Stimulated activated CD4-positive, alpha-beta T cell treated with anti-CD3 and anti-CD28 coated beads, Interleukin-12 subunit alpha, Interleukin-12 subunit beta, amount 100 ng/mL, for 4 hours (primary cell): ENCODE results near the gene PLSCR3.

Experiments used
- DNase-seq: peaks from one replicate; pipeline ENCODE4 v3.0.0-alpha.2; 2020

PLSCR3 gene

DNA sequence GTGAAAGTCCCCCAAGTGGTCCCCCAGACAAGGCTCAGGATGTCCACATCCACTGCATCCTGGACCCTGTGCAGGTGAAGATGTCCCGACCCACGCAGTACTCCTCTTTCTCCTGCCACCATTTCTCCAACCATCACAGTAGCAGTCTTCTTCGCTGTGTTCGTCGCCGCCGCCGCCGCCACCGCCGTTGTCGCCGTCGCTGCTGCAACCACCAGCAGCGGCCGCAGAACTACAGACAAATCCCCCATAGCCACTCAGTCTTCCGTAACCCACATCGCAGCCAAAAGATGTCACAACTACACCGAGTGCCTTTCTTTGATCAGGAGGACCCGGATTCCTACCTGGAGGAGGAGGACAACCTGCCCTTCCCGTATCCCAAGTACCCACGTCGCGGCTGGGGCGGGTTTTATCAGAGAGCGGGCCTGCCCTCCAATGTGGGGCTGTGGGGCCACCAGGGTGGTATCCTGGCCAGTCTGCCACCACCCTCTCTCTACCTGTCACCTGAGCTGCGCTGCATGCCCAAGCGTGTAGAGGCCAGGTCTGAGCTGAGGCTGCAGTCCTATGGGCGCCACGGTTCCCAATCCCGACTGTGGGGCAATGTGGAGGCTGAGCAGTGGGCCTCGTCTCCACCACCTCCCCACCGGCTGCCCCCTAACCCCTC, 32.0 kb upstream of the PLSCR3 start:
- DNase-seq: no peak

DNA sequence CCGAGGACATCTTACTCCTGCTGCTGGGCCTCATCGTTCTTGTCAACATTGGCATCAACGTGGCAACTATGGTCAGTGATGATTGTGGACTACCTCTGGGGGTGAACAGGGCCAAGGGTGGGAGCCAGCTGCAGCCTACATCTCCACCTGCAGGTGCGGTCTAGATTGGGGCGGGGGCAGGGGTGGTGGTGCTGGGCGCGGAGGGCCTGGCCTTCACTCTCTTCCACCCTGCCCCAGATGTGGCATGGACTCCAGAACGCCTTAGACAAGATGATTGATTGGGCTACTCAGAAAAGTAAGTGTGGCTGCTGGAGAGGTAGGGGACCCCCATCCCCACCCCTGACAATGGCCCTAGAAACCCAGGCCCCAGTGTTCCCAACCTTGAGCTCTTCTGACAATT, 31.4 kb upstream of the PLSCR3 start:
- DNase-seq: no peak

GRCh38 chr17:7425316-7425715, 31.0 kb upstream of the PLSCR3 start, which contains the start of gene SPEM2:
TSS of gene SPEM2 (plus strand) at chr17:7425616. CDS start at chr17:7425689, 73 bp downstream.
- no peak for DNase-seq

GRCh38 chr17:7423679-7424078, 29.4 kb upstream of the PLSCR3 start:
- no peak for DNase-seq

GRCh38 chr17:7421186-7421585, 26.9 kb upstream of the PLSCR3 start:
- DNase-seq: no peak

DNA sequence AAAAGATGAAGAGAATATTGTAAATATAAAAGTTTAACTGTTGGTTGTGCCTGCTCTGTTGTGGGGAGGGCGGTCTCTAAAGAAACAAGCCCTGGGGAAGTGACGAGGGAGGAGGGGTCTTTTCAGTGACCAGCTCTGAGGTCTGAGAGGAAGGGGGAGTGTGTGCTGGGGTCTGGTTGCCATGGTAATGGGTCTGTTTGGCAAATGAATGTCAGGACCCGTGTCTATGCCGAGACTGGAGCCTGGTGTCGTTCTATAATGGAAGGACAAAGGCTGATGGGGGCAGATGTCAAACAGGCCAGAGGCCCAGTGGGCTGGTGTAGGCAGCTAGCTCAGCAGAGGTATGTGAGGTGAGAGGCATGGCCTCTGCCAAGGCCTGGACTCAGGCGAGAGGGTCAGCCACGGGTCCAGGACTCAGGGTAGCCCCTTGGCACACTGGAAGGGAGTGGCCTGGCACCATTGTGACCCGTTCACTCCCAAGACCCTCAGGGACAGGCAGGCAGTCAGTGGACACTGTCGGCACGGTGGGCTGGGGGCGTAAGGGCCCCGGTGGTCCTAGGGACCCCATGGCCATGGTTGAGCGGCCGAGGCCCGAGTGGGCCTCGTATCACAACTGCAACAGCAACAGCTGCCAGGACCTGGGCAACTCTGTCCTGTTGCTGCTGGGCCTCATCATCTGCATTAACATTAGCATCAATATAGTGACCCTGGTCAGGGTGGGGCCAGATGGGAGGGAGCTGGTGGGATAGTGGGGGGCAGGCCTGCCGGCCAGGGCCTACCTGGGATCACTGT, 25.7 kb upstream of the PLSCR3 start, which contains the start of gene SPEM1:
SPEM1 (plus strand) TSS at position 506 of the 792 bp plus-strand sequence; CDS start at position 567, 61 bp downstream.
- no peak for DNase-seq

DNA sequence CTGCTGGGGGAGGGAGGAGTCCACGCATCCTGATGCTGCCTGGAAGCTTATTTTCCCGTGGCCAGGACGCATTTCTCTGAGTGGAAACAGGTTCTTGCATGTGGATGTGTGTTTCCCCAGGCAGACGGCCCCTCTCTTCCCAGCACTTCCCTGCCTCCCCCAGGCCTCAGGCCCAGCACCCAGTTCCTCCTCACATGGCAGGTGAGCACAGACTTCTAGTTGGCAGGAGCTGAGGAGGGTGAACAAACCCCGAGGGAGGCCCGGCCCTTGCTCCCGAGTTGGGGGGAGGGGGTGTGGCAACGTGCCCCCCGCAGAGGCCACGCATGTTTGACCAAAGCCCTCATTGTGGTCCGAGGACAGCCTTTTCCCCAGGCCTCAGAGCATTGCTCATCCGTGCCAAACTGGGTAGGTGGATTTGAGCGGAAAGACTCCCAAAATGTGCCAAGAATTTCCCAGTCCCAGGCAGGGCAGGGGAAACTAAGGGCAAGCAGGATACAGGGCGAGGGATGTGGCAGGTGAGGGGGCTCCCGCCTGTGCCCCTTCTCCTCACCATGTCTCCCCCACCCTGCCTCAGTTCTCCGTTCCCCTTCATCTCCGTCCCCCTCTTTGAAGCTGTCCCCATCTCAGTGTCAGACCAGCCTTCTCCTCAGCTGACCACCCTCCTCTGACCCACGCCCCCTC, 24.3 kb upstream of the PLSCR3 start:
- no peak for DNase-seq

DNA sequence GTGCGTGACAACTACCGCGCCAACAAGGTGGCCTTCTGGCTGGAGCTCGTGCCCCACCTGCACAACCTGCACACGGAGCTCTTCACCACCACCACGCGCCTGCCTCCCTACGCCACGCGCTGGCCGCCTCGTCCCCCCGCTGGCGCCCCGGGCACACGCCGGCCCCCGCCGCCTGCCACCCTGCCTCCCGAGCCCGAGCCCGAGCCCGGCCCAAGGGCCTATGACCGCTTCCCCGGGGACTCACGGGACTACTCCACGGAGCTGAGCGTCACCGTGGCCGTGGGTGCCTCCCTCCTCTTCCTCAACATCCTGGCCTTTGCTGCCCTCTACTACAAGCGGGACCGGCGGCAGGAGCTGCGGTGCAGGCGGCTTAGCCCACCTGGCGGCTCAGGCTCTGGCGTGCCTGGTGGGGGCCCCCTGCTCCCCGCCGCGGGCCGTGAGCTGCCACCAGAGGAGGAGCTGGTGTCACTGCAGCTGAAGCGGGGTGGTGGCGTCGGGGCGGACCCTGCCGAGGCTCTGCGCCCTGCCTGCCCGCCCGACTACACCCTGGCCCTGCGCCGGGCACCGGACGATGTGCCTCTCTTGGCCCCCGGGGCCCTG, 22.8 kb upstream of the PLSCR3 start:
- DNase-seq: no peak

DNA sequence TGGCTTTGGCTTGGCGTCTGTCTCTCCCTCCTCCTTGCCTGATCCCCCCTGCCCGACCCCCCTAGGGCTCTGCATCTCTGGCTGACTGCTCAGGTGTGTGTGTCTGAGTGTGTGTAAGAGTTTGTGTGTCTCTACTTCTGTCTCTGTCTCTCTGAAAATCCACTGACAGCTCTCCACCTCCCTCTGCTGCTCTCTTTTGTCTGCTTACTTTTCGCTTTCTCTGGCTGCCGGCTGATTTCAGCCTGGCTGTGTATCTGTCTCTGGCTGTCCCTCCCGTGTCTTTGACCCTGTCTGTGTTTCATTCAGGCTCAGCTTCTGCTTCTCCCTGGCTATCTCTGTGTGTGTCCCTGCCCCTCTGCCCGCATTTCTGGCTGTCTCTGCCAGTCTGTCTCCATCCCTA, 22.0 kb upstream of the PLSCR3 start:
- DNase-seq: no peak

- DNase-seq: no peak
Measured at GRCh38 chr17:7415784-7416183, 21.5 kb upstream of the PLSCR3 start.

- DNase-seq: no peak
Measured at GRCh38 chr17:7414837-7415236, 20.5 kb upstream of the PLSCR3 start.

- no peak for DNase-seq
Measured at GRCh38 chr17:7413346-7413985, 19.1 kb upstream of the PLSCR3 start.

DNA sequence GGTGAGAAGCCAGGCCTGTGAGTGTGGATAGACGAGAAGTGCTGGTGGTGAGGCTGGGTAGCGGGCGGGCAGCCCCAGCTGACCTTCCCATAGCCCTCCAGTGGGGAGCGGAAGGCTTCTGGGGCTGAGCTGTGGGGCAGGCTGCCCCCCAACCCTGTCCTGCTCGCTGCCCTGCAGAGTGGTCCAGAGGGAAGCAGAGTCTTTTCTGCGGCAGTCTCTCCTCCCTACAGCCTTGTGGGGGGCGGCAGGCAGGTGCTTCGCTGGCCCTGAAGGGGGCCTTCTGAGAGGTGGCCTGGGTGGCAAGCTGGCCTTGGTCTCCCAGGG, 17.1 kb upstream of the PLSCR3 start:
- DNase-seq: no peak

DNA sequence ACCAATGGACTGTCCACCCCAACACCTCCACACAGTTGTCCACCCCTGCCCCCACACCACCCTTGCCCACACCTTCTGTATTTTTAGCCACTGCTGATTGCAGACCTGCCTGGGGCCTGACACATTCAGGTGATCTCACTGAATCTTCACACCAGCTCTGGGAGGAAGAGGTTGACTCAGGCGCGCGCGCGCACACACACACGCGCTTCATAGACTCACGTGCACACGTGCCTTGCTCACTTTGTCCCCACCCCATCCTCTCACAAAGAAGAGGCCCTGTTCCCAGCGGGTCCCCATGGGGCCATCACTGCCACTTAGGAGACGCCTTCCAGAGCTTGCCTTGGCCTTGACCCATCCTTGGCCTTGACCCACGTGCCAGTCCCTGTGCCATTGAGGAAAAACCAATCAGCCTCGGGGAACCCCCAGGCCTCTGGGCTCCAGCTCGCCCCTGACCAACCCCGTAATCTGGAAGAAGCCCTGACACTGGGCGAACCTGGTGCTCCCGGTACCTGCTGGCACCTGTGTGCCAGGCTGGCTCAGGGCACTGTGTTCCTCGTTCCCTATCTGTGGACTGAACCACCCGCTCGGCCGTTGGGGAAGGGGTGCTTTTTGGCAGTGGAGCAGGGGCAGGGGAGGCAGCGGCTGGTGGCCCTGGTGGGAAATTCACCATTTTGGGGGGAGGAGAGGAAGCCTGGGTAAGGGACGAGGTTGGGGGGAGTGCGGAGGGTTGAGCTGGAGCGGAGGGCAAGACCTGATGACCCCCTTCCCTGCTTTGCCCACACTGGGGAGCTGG, 16.5 kb upstream of the PLSCR3 start:
- DNase-seq: no peak

- DNase-seq: no peak
Measured at GRCh38 chr17:7409716-7410115, 15.4 kb upstream of the PLSCR3 start.

DNA sequence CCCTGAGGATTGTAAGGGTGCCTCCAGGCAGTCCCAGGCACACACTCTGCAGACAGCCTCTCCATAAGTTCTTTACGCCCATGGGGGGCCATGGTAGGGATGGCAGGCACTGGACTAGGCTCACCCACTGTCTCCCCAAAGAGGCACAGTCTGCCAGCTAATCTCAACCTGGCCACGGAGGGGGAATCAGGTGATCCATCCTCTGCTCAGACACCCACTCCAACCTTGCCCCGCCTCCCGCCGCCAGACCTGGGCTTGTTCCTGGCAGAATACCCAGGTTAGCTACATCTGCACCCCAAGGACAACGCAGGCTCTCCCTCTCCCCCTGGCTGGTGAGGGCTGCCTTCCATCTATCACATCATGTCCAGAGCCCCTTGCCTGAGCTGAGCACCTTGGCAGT, 14.5 kb upstream of the PLSCR3 start:
- no peak for DNase-seq

DNA sequence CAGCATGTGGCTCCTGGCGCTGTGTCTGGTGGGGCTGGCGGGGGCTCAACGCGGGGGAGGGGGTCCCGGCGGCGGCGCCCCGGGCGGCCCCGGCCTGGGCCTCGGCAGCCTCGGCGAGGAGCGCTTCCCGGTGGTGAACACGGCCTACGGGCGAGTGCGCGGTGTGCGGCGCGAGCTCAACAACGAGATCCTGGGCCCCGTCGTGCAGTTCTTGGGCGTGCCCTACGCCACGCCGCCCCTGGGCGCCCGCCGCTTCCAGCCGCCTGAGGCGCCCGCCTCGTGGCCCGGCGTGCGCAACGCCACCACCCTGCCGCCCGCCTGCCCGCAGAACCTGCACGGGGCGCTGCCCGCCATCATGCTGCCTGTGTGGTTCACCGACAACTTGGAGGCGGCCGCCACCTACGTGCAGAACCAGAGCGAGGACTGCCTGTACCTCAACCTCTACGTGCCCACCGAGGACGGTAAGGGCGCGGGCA, 14.0 kb upstream of the PLSCR3 start:
- DNase-seq: no peak

DNA sequence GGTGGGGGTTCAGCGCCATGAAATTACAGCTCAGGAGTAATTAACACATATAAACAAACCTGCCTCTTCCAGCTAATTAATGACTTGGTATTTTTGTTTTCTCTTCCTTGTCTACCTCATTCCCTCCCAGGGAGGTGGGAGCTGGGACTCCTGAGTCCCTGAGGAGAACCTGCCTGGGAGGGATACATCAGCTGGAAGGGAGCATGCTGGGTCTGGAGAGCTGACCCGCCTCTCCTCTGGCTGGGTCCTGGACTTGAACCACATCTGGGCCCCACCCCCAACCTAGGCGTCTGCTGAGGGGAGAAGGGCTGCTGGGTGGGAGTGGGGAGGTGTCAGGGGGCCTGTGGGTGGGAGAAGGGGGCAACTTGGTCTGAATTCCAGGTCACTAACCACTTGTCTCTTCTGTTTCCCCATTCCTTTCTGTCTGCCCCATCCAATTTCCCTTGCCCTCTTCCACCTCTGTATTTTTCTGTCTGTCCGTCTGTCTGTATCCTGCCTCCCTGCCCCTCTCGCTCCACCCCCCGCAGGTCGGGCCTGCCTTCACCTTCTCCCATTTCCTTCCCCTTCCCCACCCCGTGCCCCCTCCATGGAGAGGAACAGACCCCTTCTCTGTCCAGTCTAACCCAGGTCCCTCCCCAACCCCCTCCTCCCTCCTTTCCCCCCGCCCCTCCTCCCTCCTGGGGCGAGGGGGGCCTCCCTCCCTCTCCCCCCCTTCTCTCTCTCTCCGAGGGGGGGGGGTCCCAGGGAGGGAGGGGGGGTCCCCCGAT, 13.3 kb upstream of the PLSCR3 start, which contains the start of gene NLGN2:
NLGN2 (plus strand) TSS at position 361 of the 767 bp plus-strand sequence. CDS start 411 bp downstream, outside the sequence.
- no peak for DNase-seq

GRCh38 chr17:7407082-7407481, 12.8 kb upstream of the PLSCR3 start:
- no peak for DNase-seq

- DNase-seq: no peak
Measured at GRCh38 chr17:7406235-7406825, 12.0 kb upstream of the PLSCR3 start.
